AG04450 (cell line): ENCODE data around the gene SPTLC1. TPM values are rescaled to one million over a fixed set of nuclear protein-coding genes. Genes with fewer than 3 reads are reported as not detected.

Source experiments
- CTCF ChIA-PET: fragments of 300-600, 350-600 bp; formaldehyde crosslinking; extraction: SDS; loops from one replicate; lab custom pipeline; 2022; ENCODE audit warnings: antibody characterized with exemption, inconsistent platforms; lab: Charles Lee
- POLR2A ChIA-PET: fragments of 350-600 bp; formaldehyde crosslinking; extraction: SDS; loops from one replicate; lab custom pipeline; 2021; ENCODE audit warnings: antibody characterized with exemption, inconsistent platforms; lab: Yijun Ruan, JAX
- DNase-seq: peaks from one replicate; pipeline ENCODE4 v3.0.0-alpha.2; 2011; ENCODE audit warnings: low read depth, low spot score
- H3K27ac ChIP-seq: one replicate; pipeline ENCODE4 v1.5.1; 2012; ENCODE audit warnings: low read depth, low read length, control low read depth
- H3K27me3 ChIP-seq: one replicate; pipeline ENCODE4 v1.6.0; 2012; ENCODE audit warnings: low read length; ENCODE audit not compliant: control insufficient read depth, insufficient read depth
- H3K4me3 ChIP-seq: 2 replicates; pipeline ENCODE4 v1.5.1; 2011; ENCODE audit warnings: mild to moderate bottlenecking, low read depth, low read length, control low read depth
- H3K9me3 ChIP-seq: 2 replicates; pipeline ENCODE4 v1.5.1; 2012; ENCODE audit warnings: low read length; ENCODE audit not compliant: control insufficient read depth, insufficient read depth
- polyA plus RNA-seq: library from polyadenylated mRNA; depleted of rRNA; stranded (reverse); fragments of >200 nt; gene quantifications from 2 replicates; pipeline ENCODE4 v1.2.3, GENCODE V29; 2011
- TF ChIP-seq, protein P1 (sequence below): IDR thresholded peaks from 2 replicates; pipeline ENCODE4 v1.5.1; 2011; ENCODE audit warnings: low read depth, low read length, control low read depth, inconsistent platforms

SPTLC1 gene
- polyA plus RNA-seq, 1 experiment: 140 TPM

DNA sequence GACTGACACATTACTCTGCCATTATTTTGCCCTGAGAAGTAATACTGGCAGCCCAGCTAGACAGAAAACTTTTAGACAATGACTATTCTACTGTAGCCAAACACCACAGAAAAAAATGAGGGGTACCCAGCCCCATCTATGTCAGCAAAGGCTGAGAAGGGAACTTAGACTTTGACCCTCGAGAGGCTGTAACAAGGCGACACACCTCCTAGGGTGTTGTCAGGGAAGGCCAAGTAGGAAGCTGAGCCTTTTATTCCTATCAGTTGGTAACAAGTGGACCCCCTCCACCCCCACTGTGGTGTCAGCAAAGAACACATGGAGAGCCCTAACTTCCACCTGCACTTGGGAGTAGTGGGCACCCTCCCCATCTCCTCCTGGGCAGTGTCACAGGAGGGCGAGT, 55.6 kb downstream of the SPTLC1 start:
- no peaks in the 10 kb centered on the region; the same call in 1 of the 2 replicates for H3K9me3 ChIP-seq
- TF ChIP-seq, protein P1, sequence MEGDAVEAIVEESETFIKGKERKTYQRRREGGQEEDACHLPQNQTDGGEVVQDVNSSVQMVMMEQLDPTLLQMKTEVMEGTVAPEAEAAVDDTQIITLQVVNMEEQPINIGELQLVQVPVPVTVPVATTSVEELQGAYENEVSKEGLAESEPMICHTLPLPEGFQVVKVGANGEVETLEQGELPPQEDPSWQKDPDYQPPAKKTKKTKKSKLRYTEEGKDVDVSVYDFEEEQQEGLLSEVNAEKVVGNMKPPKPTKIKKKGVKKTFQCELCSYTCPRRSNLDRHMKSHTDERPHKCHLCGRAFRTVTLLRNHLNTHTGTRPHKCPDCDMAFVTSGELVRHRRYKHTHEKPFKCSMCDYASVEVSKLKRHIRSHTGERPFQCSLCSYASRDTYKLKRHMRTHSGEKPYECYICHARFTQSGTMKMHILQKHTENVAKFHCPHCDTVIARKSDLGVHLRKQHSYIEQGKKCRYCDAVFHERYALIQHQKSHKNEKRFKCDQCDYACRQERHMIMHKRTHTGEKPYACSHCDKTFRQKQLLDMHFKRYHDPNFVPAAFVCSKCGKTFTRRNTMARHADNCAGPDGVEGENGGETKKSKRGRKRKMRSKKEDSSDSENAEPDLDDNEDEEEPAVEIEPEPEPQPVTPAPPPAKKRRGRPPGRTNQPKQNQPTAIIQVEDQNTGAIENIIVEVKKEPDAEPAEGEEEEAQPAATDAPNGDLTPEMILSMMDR: no peak
- CTCF ChIA-PET: interaction anchor here (1.1 kb wide), 1 partner anchor 108 kb away, joined by 3 read pairs; no protein-coding TSS in a partner anchor
- H3K4me3 ChIP-seq: no peak overlapping the region
- DNase-seq: no peak
- no peaks in the 10 kb centered on the region for H3K27me3 ChIP-seq
- POLR2A ChIA-PET: no interaction called here
- no peak overlapping the region for H3K27ac ChIP-seq

DNA sequence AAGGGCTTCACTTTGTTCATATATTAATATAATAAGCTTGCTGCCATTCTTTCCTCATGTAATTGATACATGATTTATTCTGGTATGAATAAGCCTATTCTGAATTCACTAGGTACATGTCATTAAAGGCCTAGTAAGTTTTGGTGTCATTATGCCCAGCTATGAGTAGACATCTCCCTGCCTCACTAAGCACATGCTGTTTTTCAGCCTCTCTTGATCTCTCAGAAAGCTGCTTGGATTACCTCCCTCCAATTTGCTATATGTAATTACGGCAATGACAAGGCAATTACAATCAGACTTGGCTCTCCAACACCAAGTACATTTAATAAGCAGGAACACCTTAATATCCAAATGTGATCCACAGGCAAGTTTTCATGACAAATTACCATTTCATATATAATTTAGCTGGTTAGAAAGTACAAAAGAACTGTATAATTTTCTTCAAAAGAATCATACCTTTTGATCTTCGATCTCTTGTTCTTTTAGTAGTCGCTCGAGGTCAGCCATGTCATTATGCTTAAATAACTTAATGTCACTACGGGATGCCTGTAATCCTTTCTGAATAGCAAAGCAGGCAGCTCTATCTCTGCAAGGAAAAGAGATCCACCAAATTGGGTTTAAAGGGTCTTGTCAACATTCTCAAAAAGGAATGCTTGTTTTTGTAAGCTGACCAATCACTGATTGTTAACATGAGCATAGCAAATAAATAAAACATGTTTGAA, 56.3 kb downstream of the SPTLC1 start:
- ChIA-PET CTCF (interaction anchor here (0.6 to 1.1 kb wide), 2 partner anchors 107 to 149 kb away, joined by 3 read pairs; no protein-coding TSS in a partner anchor), POLR2A (no interaction called here)
- H3K9me3 ChIP-seq: no peaks in the 10 kb centered on the region; the same call in 1 of the 2 replicates
- H3K27me3 ChIP-seq: no peaks in the 10 kb centered on the region
- H3K27ac ChIP-seq: no peak overlapping the region
- DNase-seq: no peak
- no peak overlapping the region for H3K4me3 ChIP-seq
- TF ChIP-seq, protein P1: no peak

- CTCF ChIA-PET: no interaction called here
- POLR2A ChIA-PET: no interaction called here
- DNase-seq: no peak
- Histone ChIP-seq H3K9me3 (no peaks in the 10 kb centered on the region; the same call in 1 of the 2 replicates), H3K27me3 (no peaks in the 10 kb centered on the region), H3K27ac (no peak overlapping the region), H3K4me3 (no peak overlapping the region)
- TF ChIP-seq, protein P1: no peak
Observed at GRCh38 chr9:92058026-92058425, 57.2 kb downstream of the SPTLC1 start.

GRCh38 chr9:92057226-92057625, 58.0 kb downstream of the SPTLC1 start:
- POLR2A ChIA-PET: no interaction called here
- Histone ChIP-seq H3K9me3 (no peaks in the 10 kb centered on the region; the same call in 1 of the 2 replicates), H3K27me3 (no peaks in the 10 kb centered on the region), H3K27ac (no peak overlapping the region), H3K4me3 (no peak overlapping the region)
- TF ChIP-seq, protein P1: no peak
- CTCF ChIA-PET: no interaction called here
- no peak for DNase-seq

GRCh38 chr9:92055624-92056023, 59.6 kb downstream of the SPTLC1 start:
- H3K4me3 ChIP-seq: no peak overlapping the region
- no peaks in the 10 kb centered on the region for H3K27me3 ChIP-seq
- H3K27ac ChIP-seq: no peak overlapping the region
- CTCF ChIA-PET: no interaction called here
- DNase-seq: no peak
- TF ChIP-seq, protein P1: no peak
- no peaks in the 10 kb centered on the region; the same call in 1 of the 2 replicates for H3K9me3 ChIP-seq
- POLR2A ChIA-PET: no interaction called here
